Left lobe of liver (tissue), 2 donors: ENCODE measurements around the gene UTP25. TPM values are rescaled to one million over a fixed set of nuclear protein-coding genes. Genes with fewer than 3 reads are reported as not detected.

Experiments
- ATAC-seq: fragments of 200-7000 bp; cut with Tn5 transposase; one replicate; pipeline ENCODE4 v1.9.1; 2020; ENCODE audit warnings: mild to moderate bottlenecking, moderate library complexity
- DNase-seq: peaks from one replicate; pipeline ENCODE4 v3.0.0-alpha.2; 2020; ENCODE audit warnings: low spot score
- total RNA-seq: library from RNA; stranded (reverse); gene quantifications from one replicate; pipeline ENCODE4 v1.2.1, GENCODE V29; 2021
- donor health status: DM: no; HTN: no; CAD: no; lungs with moderate emphysema.
- donor health status: DM: no; HTN: yes; CAD: no.

Gene UTP25
- total RNA-seq, 1 donor from 2014 or later: 3.7 TPM

GRCh38 chr1:209838537-209838936, 10.8 kb downstream of the UTP25 start:
- DNase-seq: peak; percentile 92

GRCh38 chr1:209839875-209840546, 12.2 kb downstream of the UTP25 start:
- DNase-seq (no peak), ATAC-seq (peak; percentile 37)

More at GRCh38 chr1:209838537-209838936, 10.8 kb downstream of the UTP25 start:
- ATAC-seq: peak; percentile 84

GRCh38 chr1:209840611-209841010, 12.8 kb downstream of the UTP25 start:
- ATAC-seq (no peak), DNase-seq (no peak)

- ATAC-seq (no peak), DNase-seq (no peak)
Measured at GRCh38 chr1:209844695-209845407, 17.1 kb downstream of the UTP25 start.

- no peak for DNase-seq
- ATAC-seq: no peak
Measured at GRCh38 chr1:209845408-209845725, 17.6 kb downstream of the UTP25 start.

- DNase-seq (no peak), ATAC-seq (no peak)
Measured at GRCh38 chr1:209849388-209849787, 21.6 kb downstream of the UTP25 start.

- ATAC-seq (peak; percentile 60), DNase-seq (no peak)
Measured at GRCh38 chr1:209850342-209850979, 22.7 kb downstream of the UTP25 start.

GRCh38 chr1:209853676-209854075, 25.9 kb downstream of the UTP25 start:
- ATAC-seq (no peak), DNase-seq (no peak)

- no peak for ATAC-seq
Measured at GRCh38 chr1:209854196-209854595, 26.4 kb downstream of the UTP25 start.

GRCh38 chr1:209855006-209855405, 27.2 kb downstream of the UTP25 start:
- DNase-seq (no peak), ATAC-seq (no peak)

More at GRCh38 chr1:209854196-209854595, 26.4 kb downstream of the UTP25 start:
- no peak for DNase-seq

GRCh38 chr1:209855623-209856022, 27.9 kb downstream of the UTP25 start:
- ATAC-seq (peak; percentile 51), DNase-seq (no peak)

- ATAC-seq: no peak
- DNase-seq: no peak
Measured at GRCh38 chr1:209858561-209859103, 30.9 kb downstream of the UTP25 start.

GRCh38 chr1:209860293-209860881, 32.6 kb downstream of the UTP25 start:
- peak; percentile 96 for ATAC-seq
- DNase-seq: peak; percentile 60

- ATAC-seq (no peak), DNase-seq (no peak)
Measured at GRCh38 chr1:209861242-209861641, 33.5 kb downstream of the UTP25 start.

GRCh38 chr1:209862391-209863356, 34.9 kb downstream of the UTP25 start:
- ATAC-seq (no peak), DNase-seq (no peak)

GRCh38 chr1:209863766-209864485, 36.2 kb downstream of the UTP25 start:
- no peak for DNase-seq
- ATAC-seq: no peak

GRCh38 chr1:209866201-209866600, 38.4 kb downstream of the UTP25 start:
- ATAC-seq: no peak
- DNase-seq: no peak

GRCh38 chr1:209869291-209870149, 41.7 kb downstream of the UTP25 start:
- DNase-seq: no peak
- ATAC-seq: no peak
